ENCODE results near the gene IDH3G.
"Not testable (repeated sequence)": the region's sequence is repeated elsewhere in the genome, so short reads cannot be mapped to it uniquely, and the experiment has no call there.

IDH3G gene

DNA sequence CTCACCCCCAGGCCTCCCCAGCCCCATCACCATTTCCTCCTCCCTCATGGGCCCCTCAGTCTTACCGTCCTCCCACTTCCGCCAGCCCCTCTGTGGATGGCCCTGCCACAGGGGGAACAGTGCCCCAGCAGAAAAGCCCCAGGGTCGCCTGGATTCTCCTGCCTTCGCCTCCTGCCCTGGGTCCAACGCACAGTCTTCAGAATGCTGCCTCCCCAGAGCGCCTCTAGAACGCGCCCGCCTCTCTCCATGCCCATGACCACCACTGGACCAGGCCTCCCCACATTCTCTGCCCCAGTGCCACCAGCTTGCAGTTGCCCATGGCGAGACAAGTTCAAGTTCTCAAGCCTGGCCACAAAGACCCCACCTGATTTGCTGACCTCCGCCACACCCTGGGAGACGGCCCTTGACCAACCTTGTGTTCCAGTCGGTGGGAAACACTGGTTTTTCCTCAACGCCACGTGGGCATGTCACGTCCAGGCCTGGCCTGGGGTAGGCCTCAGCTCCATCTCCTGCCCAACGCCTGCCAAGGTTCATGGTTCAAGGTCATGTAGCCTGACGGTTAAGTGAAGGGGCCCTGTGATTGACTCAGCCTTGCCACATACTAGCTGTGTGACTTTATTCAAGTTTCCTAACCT is 30.8 kb downstream of the IDH3G start:
- DNase-seq (ENCODE audit: extremely low read depth in 1 of 2, low read depth in 1 of 2) = no peak

- no peak for DNase-seq (ENCODE audit: extremely low read depth in 1 of 2, low read depth in 1 of 2)
Measured at GRCh38 chrX:153762626-153763173, 31.5 kb downstream of the IDH3G start.

GRCh38 chrX:153761863-153762262 is 32.3 kb downstream of the IDH3G start:
- DNase-seq (ENCODE audit: extremely low read depth in 1 of 2, low read depth in 1 of 2) = no peak

DNA sequence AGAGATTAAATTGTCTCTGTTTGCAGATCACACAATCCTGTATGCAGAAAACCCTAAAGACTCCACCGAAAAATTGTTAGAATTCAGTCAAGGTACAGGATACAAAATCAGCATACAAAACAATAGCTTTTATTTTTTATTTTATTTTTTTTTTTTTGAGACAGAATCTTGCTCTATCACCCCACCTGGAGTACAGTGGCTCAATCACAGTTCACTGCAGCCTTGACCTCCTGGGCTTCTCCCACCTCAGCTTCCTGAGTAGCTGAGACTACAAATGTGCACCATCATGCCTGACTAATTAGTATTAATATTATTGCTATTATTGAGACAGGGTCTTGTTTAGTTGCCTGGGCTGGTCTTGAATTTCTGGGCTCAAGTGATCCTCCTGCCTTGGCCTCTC is 39.0 kb downstream of the IDH3G start:
- DNase-seq (ENCODE audit: extremely low read depth in 1 of 2, low read depth in 1 of 2) = no peak

GRCh38 chrX:153750127-153750774 is 43.9 kb downstream of the IDH3G start:
- no peak for DNase-seq (ENCODE audit: extremely low read depth in 1 of 2, low read depth in 1 of 2)

DNA sequence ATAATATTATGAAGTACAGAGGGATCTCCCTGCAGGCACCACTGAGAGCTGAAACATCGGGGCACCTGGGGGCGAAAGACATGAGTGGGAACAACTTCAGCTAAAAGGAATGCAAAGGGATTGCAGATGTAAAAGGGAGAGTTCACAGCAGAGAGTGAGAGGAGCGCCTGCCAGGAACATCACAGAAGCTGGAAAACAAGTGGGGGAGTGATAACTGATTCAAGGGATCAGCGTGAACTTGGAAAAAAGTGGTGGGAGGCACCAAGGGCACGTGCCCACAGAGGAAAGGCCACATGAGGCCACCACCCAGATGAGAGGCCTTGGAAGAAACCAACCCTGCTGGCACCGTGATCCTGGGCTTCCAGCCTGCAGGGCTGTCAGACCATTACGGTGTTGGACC is 45.2 kb downstream of the IDH3G start:
- not testable (repeated sequence) for DNase-seq (ENCODE audit: extremely low read depth in 1 of 2, low read depth in 1 of 2)

DNA sequence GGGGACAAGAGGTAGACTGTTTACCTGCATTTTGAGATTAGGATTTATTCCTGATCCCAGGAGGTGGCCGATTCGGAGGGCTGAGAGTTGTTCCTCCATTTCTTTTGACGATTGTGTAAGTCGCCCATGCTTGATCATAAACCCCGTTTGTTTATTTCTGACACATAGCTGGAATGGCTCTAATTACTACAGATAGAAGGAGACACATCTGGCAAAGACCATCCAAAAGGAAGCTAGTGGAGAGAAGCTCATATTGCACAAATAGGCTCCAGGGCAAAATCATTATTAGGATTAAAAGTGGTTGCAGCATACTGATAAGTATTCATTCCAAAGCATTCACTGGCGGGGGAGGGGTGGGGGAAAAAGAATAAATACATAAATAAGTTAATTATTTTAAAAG is 47.2 kb downstream of the IDH3G start:
- DNase-seq (ENCODE audit: extremely low read depth in 1 of 2, low read depth in 1 of 2) = not testable (repeated sequence)

DNA sequence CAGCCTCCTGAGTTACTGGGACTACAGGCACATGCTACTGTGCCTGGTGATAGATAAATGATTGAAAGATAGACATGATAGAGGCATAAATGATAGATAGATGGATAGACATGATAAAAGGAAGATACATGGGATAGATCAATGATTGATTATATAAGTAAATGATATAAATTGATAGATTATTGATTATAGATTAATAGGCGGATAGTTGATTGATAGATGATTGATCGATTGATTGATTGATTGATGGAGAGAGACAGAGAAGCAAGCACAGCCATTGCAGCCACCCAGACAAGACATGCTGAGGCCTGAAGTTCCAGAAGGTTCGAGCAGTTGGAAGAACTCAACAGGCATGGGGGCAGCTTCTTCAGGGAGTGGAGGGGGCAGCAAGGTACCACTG is 47.8 kb downstream of the IDH3G start:
- no peak for DNase-seq (ENCODE audit: extremely low read depth in 1 of 2, low read depth in 1 of 2)

DNA sequence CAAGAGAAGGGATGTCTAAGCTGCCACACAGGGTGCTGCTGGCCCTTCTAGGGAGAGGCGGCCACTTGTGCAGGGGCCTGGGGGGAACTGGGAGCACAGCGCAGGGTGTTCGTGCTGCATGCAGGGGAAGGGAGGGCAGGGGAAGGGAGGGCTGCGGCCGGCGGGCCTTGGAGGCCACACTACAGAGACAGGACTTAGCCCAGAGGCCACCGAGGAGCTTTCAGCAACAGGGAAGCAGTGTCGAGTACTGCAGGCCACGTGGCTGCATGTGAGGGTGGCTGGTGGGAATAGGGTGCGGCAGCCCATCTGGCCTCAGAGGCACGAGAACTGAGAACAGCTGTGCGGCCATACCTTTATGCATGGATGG is 49.1 kb downstream of the IDH3G start:
- DNase-seq (ENCODE audit: extremely low read depth in 1 of 2, low read depth in 1 of 2) = not testable (repeated sequence)

GRCh38 chrX:153744210-153745066 is 49.7 kb downstream of the IDH3G start:
- no peak for DNase-seq (ENCODE audit: extremely low read depth in 1 of 2, low read depth in 1 of 2)

GRCh38 chrX:153743468-153744209 is 50.5 kb downstream of the IDH3G start:
- not testable (repeated sequence) for DNase-seq (ENCODE audit: extremely low read depth in 1 of 2, low read depth in 1 of 2)

- DNase-seq (ENCODE audit: extremely low read depth in 1 of 2, low read depth in 1 of 2) = not testable (repeated sequence)
Measured at GRCh38 chrX:153742796-153743467, 51.2 kb downstream of the IDH3G start.

GRCh38 chrX:153742111-153742510 is 52.1 kb downstream of the IDH3G start:
- not testable (repeated sequence) for DNase-seq (ENCODE audit: extremely low read depth in 1 of 2, low read depth in 1 of 2)

- DNase-seq (ENCODE audit: extremely low read depth in 1 of 2, low read depth in 1 of 2) = no peak
Measured at GRCh38 chrX:153741446-153741845, 52.7 kb downstream of the IDH3G start.

- no peak for DNase-seq (ENCODE audit: extremely low read depth in 1 of 2, low read depth in 1 of 2)
Measured at GRCh38 chrX:153740631-153741222, 53.4 kb downstream of the IDH3G start.

DNA sequence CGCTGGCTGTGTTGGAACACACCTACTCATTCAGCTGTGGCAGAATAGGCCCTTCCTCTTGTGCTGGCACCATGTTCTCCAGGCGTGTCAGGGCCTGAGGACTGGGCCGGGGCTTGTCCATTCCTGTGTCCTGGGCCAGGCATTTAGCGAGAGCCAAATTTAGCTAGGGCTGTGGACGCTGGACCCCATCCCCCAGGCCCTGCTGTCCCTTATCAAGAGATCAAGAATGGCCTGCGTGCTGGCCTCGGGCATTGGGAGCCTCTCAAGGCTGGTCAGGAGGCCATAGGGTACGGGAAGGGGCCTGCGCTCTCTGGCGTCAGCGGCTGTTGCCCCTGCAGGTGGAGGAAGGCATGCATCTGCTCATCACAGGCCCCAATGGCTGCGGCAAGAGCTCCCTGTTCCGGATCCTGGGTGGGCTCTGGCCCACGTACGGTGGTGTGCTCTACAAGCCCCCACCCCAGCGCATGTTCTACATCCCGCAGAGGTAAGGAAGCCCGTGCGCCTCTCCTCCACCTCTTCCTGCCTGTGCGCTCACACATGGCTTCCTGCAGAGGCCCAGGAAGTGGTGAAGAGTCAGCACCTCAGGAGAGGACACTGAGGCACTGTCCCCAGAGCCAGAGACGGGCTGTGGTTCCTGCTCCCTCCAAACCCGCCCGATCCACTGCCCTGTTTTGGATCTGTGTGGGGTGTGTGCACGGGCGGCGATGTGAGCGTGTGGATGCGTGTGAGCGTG is 54.3 kb downstream of the IDH3G start:
- no peak for DNase-seq (ENCODE audit: extremely low read depth in 1 of 2, low read depth in 1 of 2)

- no peak for DNase-seq (ENCODE audit: extremely low read depth in 1 of 2, low read depth in 1 of 2)
Measured at GRCh38 chrX:153738056-153738605, 56.0 kb downstream of the IDH3G start.

DNA sequence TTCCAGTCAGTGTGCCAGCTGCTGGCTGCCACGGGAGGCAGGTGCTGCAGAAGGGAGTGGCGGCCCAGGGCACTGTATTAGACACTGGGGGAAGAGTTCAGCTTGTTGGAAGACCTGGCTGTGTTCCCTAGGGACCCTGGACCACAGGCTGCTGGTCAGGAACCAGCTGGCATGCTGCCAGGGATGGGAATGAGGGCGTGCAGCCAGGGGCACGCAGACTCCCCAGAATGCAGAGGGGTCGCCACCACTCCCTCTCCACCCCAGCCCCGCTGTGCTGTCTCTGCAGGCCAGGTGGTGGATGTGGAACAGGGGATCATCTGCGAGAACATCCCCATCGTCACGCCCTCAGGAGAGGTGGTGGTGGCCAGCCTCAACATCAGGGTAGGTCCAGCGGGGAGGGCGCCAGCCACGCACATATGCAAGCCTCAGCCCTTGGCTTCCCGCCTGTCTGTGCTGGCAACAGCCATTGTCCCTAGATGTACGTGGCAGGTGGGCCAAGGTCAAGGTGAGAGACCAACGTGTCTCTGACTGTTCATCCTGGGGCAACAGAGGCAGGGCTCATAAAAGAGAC is 57.2 kb downstream of the IDH3G start:
- no peak for DNase-seq (ENCODE audit: extremely low read depth in 1 of 2, low read depth in 1 of 2)

All from activated CD8-positive, alpha-beta memory T cell treated with anti-CD3 and anti-CD28 coated beads for 1 hour (primary cell).